Fibroblast of lung (primary cell): ENCODE results near the gene POMC. TPM values are rescaled to one million over a fixed set of nuclear protein-coding genes. Genes with fewer than 3 reads are reported as not detected.

Experiments used
- DNase-seq, 2 donors: peaks; one replicate each; pipeline versions ENCODE4 v3.0.0 to v3.0.0-alpha.2; 2010; ENCODE audit warnings: low read depth in 2 of 2
- H2AFZ ChIP-seq: 2 replicates; pipeline ENCODE4 v1.5.1; 2012; ENCODE audit warnings: low read length, control low read depth, inconsistent platforms
- H3K27ac ChIP-seq: 2 replicates; pipeline ENCODE4 v1.5.1; 2011; ENCODE audit warnings: low read length, control low read depth; ENCODE audit not compliant: insufficient read depth
- H3K27me3 ChIP-seq: 2 replicates; pipeline ENCODE4 v1.5.1; 2011; ENCODE audit warnings: mild to moderate bottlenecking, low read length; ENCODE audit not compliant: control insufficient read depth, insufficient read depth
- H3K36me3 ChIP-seq: 2 replicates; pipeline ENCODE4 v1.5.1; 2011; ENCODE audit warnings: low read length; ENCODE audit not compliant: control insufficient read depth, insufficient read depth
- H3K4me1 ChIP-seq: 2 replicates; pipeline ENCODE4 v1.5.1; 2011; ENCODE audit warnings: low read length; ENCODE audit not compliant: control insufficient read depth, insufficient read depth; ENCODE audit errors: extremely low read depth
- H3K4me2 ChIP-seq: 2 replicates; pipeline ENCODE4 v1.5.1; 2011; ENCODE audit warnings: low read length, control low read depth; ENCODE audit not compliant: insufficient read depth; ENCODE audit errors: extremely low read depth
- H3K4me3 ChIP-seq, 4 experiments: fragments of 200-600 bp in 1 of 4; sonication (generic) in 1 of 4; replicated peaks in 1 of 4; 2 replicates each; pipeline ENCODE4 v1.5.1; 2011 to 2016; ENCODE audit warnings: low read length in 4 of 4, low read depth in 3 of 4, mild to moderate bottlenecking in 3 of 4, control low read depth in 2 of 4, inconsistent platforms in 1 of 4, mixed read lengths in 1 of 4; ENCODE audit not compliant: insufficient read depth in 1 of 4; ENCODE audit errors: control extremely low read depth in 1 of 4
- H3K79me2 ChIP-seq: 2 replicates; pipeline ENCODE4 v1.5.1; 2012; ENCODE audit warnings: mild to moderate bottlenecking, low read length, inconsistent platforms; ENCODE audit not compliant: control insufficient read depth, insufficient read depth
- H3K9ac ChIP-seq: 2 replicates; pipeline ENCODE4 v1.5.1; 2011; ENCODE audit warnings: mild to moderate bottlenecking, low read length, control low read depth; ENCODE audit not compliant: insufficient read depth
- H3K9me3 ChIP-seq: 2 replicates; pipeline ENCODE4 v1.5.1; 2012; ENCODE audit warnings: low read depth, low read length; ENCODE audit not compliant: control insufficient read depth, insufficient read depth
- H4K20me1 ChIP-seq: 2 replicates; pipeline ENCODE4 v1.5.1; 2011; ENCODE audit warnings: low read length; ENCODE audit not compliant: control insufficient read depth, insufficient read depth; ENCODE audit errors: extremely low read depth
- CTCF ChIP-seq, 2 donors: IDR thresholded peaks in 1 of 2; conservative IDR thresholded peaks in 1 of 2; 1 replicate in 1 of 2; 2 replicates in 1 of 2; pipeline ENCODE4 v1.5.1; 2011 to 2012; ENCODE audit warnings: low read length in 2 of 2, control low read depth in 1 of 2, inconsistent platforms in 1 of 2, low read depth in 1 of 2, mild to moderate bottlenecking in 1 of 2
- EZH2 ChIP-seq: IDR thresholded peaks from 2 replicates; pipeline ENCODE4 v1.5.1; 2012; ENCODE audit warnings: low read length, control low read depth, mild to moderate bottlenecking; ENCODE audit errors: missing control alignments
- polyA plus RNA-seq, 2 donors: library from polyadenylated mRNA; depleted of rRNA in 1 of 2; stranded (reverse) in 1 of 2; unstranded in 1 of 2; fragments of >200 nt; gene quantifications; 2 replicates each; pipeline ENCODE4 v1.2.1, GENCODE V29; 2011 to 2012; ENCODE audit warnings: missing spikeins in 1 of 2
- total RNA-seq: library from RNA; depleted of rRNA; stranded (reverse); fragments of >200 nt; gene quantifications from 2 replicates; pipeline ENCODE4 v1.2.1, GENCODE V29; 2014

The POMC gene
- total and polyA plus RNA-seq, 2 donors (not counting 1 experiment from before 2014, with no cell fraction given) = 0.66 TPM; not detected in 1

- Histone ChIP-seq H3K9ac (no peak overlapping the region), H3K4me3 (no peak overlapping the region), H3K79me2 (no peaks in the 10 kb centered on the region), H3K4me2 (no peak overlapping the region), H2AFZ (no peak overlapping the region), H3K9me3 (no peaks in the 10 kb centered on the region), H4K20me1 (no peaks in the 10 kb centered on the region), H3K36me3 (no peaks in the 10 kb centered on the region), H3K27me3 (no peaks in the 10 kb centered on the region), H3K27ac (no peak overlapping the region), H3K4me1 (no peaks in the 10 kb centered on the region)
- no peak for DNase-seq
- TF ChIP-seq CTCF (conservative IDR thresholded peaks at IDR 0.05 in 1 of 2, IDR thresholded peaks at IDR 0.05 in 1 of 2; ENCODE audit: low read depth in 1 of 2, low read length in 2 of 2) (no peak), EZH2 (no peak)
Observed at GRCh38 chr2:25149646-25150045, 18.7 kb downstream of the POMC start.

DNA sequence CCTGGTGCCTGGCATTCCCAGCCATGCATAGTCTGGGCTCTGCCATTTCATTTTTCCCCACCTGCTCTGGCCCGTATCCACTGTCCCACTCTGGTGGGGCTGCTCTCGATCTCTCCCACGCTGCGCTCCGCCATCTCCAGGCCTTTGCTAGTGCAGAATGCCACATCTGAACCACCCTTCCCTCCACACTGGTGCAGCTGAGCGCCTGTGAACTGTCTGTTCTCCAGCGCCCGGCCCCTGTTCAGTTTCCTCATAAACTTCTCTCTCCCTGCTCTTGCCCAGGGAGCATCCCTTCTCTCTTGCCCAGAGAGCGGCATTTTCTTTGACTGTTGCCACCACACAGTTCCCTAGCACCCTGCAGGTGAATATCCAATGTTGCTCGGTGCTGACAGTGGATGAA, 21.5 kb downstream of the POMC start:
- no peak for DNase-seq
- TF ChIP-seq EZH2 = no peak
- no peak for TF ChIP-seq CTCF (conservative IDR thresholded peaks at IDR 0.05 in 1 of 2, IDR thresholded peaks at IDR 0.05 in 1 of 2; ENCODE audit: low read depth in 1 of 2, low read length in 2 of 2)

GRCh38 chr2:25145803-25146202, 22.6 kb downstream of the POMC start:
- H3K4me2 ChIP-seq = no peak overlapping the region
- no peaks in the 10 kb centered on the region for H3K36me3 ChIP-seq
- no peak overlapping the region for H3K4me3 ChIP-seq
- H3K9ac ChIP-seq = no peak overlapping the region
- no peaks in the 10 kb centered on the region for H3K9me3 ChIP-seq
- DNase-seq = no peak
- H4K20me1 ChIP-seq = no peaks in the 10 kb centered on the region
- H3K27ac ChIP-seq = no peak overlapping the region
- H3K27me3 ChIP-seq = no peaks in the 10 kb centered on the region
- H3K4me1 ChIP-seq = no peaks in the 10 kb centered on the region
- TF ChIP-seq CTCF (conservative IDR thresholded peaks at IDR 0.05 in 1 of 2, IDR thresholded peaks at IDR 0.05 in 1 of 2; ENCODE audit: low read depth in 1 of 2, low read length in 2 of 2) = no peak
- no peak for TF ChIP-seq EZH2
- H2AFZ ChIP-seq = no peak overlapping the region
- H3K79me2 ChIP-seq = no peaks in the 10 kb centered on the region

More for the DNA sequence above, 21.5 kb downstream of the POMC start:
- no peaks in the 10 kb centered on the region for H3K27me3 ChIP-seq
- H3K4me1 ChIP-seq = no peaks in the 10 kb centered on the region
- no peak overlapping the region for H3K4me3 ChIP-seq
- no peaks in the 10 kb centered on the region for H3K9me3 ChIP-seq
- no peaks in the 10 kb centered on the region for H3K36me3 ChIP-seq
- no peak overlapping the region for H3K27ac ChIP-seq
- no peaks in the 10 kb centered on the region for H4K20me1 ChIP-seq
- no peaks in the 10 kb centered on the region for H3K79me2 ChIP-seq
- no peak overlapping the region for H3K4me2 ChIP-seq
- no peak overlapping the region for H3K9ac ChIP-seq
- H2AFZ ChIP-seq = no peak overlapping the region
